Subcutaneous adipose tissue (tissue), 4 donors: ENCODE results near the gene VCAN. TPM values are rescaled to one million over a fixed set of nuclear protein-coding genes. Genes with fewer than 3 reads are reported as not detected.

Experiments
- total RNA-seq, 4 donors: library from RNA; depleted of rRNA; stranded (reverse); fragments of >200 nt; gene quantifications; one replicate each; pipeline ENCODE4 v1.1.0, GENCODE V29; 2016
- TF ChIP-seq, protein P1 (sequence below): fragments of 450-650 bp; IDR thresholded peaks from one replicate; pipeline ENCODE4 v1.5.1; 2016; ENCODE audit warnings: low read depth, mild to moderate bottlenecking, control low read depth, antibody characterized with exemption, moderate library complexity

VCAN gene
- total RNA-seq, 4 donors from 2014 or later: 101 to 308 (median 252) TPM

DNA sequence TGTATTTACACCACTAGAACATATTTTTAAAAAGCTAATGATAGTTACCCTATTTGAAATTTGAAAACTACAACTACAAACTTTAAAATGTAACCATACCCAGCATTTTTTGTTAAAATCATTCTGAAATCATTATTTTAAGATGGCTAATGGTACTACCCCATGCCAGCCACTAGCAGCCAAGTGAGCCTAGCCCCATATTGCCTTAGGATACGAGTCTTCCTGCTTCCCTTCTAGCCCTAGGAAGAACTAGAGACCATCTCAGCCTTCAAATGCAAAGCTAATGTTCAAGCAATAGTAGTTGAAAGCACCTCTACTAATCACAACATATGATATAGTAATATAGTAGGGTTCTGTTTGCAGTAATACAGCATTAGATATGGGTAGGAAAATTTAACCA lies 24.0 kb upstream of the VCAN start:
- TF ChIP-seq, protein P1, sequence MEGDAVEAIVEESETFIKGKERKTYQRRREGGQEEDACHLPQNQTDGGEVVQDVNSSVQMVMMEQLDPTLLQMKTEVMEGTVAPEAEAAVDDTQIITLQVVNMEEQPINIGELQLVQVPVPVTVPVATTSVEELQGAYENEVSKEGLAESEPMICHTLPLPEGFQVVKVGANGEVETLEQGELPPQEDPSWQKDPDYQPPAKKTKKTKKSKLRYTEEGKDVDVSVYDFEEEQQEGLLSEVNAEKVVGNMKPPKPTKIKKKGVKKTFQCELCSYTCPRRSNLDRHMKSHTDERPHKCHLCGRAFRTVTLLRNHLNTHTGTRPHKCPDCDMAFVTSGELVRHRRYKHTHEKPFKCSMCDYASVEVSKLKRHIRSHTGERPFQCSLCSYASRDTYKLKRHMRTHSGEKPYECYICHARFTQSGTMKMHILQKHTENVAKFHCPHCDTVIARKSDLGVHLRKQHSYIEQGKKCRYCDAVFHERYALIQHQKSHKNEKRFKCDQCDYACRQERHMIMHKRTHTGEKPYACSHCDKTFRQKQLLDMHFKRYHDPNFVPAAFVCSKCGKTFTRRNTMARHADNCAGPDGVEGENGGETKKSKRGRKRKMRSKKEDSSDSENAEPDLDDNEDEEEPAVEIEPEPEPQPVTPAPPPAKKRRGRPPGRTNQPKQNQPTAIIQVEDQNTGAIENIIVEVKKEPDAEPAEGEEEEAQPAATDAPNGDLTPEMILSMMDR: no peak

DNA sequence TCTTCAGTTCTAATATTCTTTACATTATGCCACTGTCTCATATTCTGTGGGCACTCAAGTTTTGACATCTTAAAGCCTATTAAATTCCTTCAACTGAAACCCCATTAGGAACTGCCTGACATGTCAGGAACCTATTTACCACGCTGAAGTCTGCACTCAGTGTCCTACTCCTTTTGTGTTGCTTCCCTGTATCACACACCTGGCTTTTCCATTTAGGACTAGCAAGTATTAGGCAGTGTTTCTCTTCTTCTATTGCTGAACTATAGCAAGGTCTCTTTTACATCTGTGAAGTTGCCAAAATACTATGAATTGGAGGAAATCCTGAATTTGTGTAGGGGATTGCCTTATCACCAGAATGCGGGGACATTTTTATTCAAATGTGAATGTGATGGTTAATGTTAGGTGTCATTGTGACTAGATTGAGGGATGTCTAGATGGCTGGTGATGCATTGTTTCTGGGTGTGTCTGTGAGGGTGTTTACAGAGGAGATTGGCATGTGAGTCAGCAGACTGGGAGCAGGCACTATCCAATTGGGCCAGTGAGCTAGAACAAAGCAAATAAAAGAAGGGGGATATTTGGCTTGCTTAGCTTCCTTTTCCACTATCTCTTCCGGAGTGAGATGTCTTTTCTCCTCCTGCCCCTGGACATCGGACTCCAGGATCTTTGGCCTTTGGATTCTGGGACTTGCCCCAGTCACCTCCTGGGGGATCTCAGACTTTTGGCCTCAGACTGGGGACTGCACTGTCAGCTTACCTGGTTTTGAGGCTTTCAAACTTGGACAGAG lies 21.2 kb upstream of the VCAN start:
- TF ChIP-seq, protein P1: no peak

DNA sequence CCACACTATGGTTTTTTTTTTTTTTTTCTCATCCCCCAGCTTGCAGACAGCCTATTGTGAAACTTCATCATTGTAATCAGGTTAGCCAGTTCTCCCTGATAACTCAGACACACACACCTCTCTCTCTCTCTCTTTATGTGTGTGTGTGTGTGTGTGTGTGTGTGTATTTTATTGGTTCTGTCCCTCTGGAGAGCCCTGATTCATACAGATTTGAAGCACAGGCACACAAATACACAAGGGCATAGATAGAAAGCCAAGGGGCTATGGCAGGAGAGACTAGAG lies 20.6 kb upstream of the VCAN start:
- TF ChIP-seq, protein P1: no peak

DNA sequence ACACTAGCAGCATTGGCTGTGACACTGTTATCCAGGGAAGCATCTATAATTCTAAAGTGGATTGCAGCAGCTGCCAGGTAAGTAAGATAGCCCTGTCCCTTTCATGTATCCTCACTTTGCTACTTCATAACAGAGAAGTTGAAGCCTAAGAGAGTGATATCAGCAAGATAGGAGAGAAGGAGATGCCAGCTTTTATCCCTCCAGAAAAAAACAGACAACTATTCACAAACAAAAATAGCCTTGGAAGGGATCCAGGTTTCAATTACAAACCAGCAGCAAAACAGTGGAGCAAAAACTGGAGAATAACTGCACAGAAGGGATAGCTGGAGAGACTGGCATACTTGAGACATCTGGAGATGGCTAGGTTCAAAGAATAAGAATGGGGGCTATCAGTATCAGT lies 19.6 kb upstream of the VCAN start:
- TF ChIP-seq, protein P1: no peak

DNA sequence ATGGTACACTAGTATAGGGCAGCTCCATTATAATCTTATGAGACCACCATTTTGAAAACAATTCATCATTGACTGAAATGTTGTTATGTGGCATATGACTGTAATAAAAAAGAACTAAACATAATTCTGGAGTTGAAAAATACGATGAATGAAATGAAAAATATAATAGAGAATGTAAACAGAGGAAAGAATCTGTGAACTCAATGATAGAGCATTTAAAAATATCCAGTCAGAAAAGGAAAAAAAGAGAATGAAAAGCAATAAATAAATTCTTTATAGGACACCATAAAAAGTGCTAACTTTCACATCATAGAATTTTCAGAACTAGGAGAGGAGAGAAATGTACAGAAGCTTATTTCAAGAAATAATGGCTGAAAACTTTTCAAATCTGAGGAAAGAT lies 17.6 kb upstream of the VCAN start:
- TF ChIP-seq, protein P1: no peak

DNA sequence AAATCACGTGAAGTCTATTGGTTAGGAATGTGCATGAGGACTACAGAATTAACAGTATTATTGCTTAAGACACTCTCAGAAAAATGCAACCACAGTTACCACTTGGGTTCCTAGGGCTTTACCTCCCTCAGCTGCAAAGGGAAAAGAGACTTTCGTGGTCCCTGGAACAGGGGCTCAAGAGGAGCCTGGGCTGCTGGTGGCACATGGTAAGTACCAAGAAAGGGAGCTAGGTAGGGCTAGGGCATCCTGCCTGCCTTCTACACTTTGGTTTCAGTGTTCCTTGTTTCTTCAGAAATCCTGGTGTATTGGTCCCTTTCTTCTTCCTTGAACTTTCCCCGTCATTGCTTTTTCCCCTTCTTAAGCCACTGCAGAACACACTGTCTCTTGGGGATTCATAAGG lies 7.3 kb upstream of the VCAN start:
- TF ChIP-seq, protein P1: no peak

DNA sequence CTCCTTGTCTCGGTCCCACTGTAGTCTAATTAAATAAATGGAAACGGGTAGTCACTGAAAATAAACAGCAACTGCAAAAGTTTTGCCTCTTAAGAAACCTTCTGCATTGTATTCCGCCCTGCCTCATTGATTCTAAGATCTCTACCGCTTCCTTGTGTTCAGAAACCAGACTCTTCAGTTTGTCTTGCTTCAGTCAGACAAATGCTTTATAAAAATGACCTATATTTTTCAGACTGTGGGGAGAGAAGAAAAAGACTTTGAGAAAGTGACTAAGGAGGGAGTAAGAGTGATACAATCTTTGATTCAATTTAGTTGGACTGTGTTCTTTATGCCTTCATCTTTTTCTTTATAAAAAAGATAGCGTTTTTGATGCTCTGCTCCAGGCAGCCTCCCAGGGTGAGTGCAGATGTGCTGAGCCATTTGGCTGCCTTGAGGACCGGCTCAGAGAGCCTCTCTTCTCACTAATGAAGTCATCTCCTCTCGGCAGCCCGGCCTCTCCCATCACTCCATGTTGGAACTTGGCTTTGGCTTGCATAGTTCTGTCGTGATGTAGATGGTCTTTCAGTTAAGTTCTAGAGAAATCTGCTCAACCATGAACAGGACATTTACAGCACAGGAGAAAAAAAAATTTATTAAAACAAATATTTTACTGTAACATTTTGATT lies 4.0 kb upstream of the VCAN start:
- TF ChIP-seq, protein P1: no peak
